Thyroid gland (tissue), 4 donors: Measurements from ENCODE around the gene FOXL3. TPM values are rescaled to one million over a fixed set of nuclear protein-coding genes. Genes with fewer than 3 reads are reported as not detected.

Experiments
- DNase-seq, 2 donors: peaks; one replicate each; pipeline ENCODE4 v3.0.0-alpha.2; 2019
- H3K27ac ChIP-seq, 3 donors: fragments of 200-600 bp; sonication (generic); 1 replicate in 2 of 3; 2 replicates in 1 of 3; pipeline ENCODE4 v1.5.1; 2016 to 2019; ENCODE audit warnings: mild to moderate bottlenecking in 1 of 3, moderate library complexity in 1 of 3
- H3K27me3 ChIP-seq: fragments of 200-600 bp; sonication (generic); one replicate; pipeline ENCODE4 v1.5.1; 2019
- H3K36me3 ChIP-seq, 2 donors: fragments of 200-600 bp; sonication (generic); one replicate each; pipeline ENCODE4 v1.5.1; 2016 to 2019
- H3K4me1 ChIP-seq, 2 donors: fragments of 200-600 bp; sonication (generic); one replicate each; pipeline ENCODE4 v1.5.1; 2017 to 2019
- H3K4me3 ChIP-seq, 3 donors: fragments of 200-600 bp; sonication (generic); replicated peaks in 1 of 3; 1 replicate in 2 of 3; 2 replicates in 1 of 3; pipeline ENCODE4 v1.5.1; 2016; ENCODE audit warnings: mild to moderate bottlenecking in 1 of 3
- H3K9me3 ChIP-seq: fragments of 200-600 bp; sonication (generic); one replicate; pipeline ENCODE4 v1.5.1; 2017
- POLR2A ChIP-seq, 2 donors: fragments of 450-650 bp; IDR thresholded peaks; one replicate each; pipeline ENCODE4 v1.6.1; 2017; ENCODE audit warnings: antibody characterized with exemption in 2 of 2, mild to moderate bottlenecking in 2 of 2, moderate library complexity in 1 of 2
- WGBS, 2 donors: methylation state at CpG; one replicate each; pipeline ENCODE4 v1.1.5; 2017; 5-methylcytosine and 5-hydroxymethylcytosine counted together
- intact Hi-C: fragments of 100-400 bp; cut with DNase I; formaldehyde crosslinking; loops from one replicate; pipeline ENCODE4 v1.15.1; 2023
- total RNA-seq, 4 donors: library from RNA; depleted of rRNA; stranded (reverse); fragments of >200 nt; gene quantifications; one replicate each; pipeline ENCODE4 v1.2.3, GENCODE V29; 2016
- TF ChIP-seq, protein P1 (sequence below), 6 experiments: fragments of 200-600 bp in 3 of 6; fragments of 450-650 bp in 3 of 6; sonication (generic) in 3 of 6; IDR thresholded peaks; one replicate each; pipeline ENCODE4 v1.5.1; 2016 to 2019; ENCODE audit warnings: antibody characterized with exemption in 6 of 6, mild to moderate bottlenecking in 2 of 6, inconsistent platforms in 1 of 6, moderate library complexity in 1 of 6

Gene FOXL3
- total RNA-seq, 4 donors from 2014 or later, result not detected

DNA sequence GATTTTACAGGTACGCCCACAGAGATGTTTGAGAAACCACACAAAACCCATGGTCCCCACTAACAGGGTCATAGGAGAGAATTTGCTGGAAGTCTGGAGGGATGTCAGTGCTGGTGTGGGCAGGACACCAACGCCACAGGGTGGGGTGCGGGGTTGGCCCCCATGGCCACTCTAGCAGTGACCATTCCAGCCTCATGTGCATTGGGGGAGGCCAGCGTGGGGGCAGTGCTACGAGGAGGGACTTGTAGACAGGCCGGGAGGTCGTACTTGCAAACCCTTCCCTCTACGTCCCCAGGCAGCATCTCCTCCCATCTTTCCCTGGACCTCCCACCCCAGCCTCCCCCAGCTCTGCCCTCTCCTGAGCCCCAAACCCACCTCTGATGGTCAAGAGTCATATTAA lies 34.0 kb downstream of the FOXL3 start:
- intact Hi-C loops, result loop anchor here (5.0 to 10.0 kb wide), 4 partner anchors 201 to 651 kb away; partner anchors contain the start of gene COX19
- TF ChIP-seq POLR2A (IDR thresholded peaks at IDR 0.05), result no peak
- TF ChIP-seq, protein P1, sequence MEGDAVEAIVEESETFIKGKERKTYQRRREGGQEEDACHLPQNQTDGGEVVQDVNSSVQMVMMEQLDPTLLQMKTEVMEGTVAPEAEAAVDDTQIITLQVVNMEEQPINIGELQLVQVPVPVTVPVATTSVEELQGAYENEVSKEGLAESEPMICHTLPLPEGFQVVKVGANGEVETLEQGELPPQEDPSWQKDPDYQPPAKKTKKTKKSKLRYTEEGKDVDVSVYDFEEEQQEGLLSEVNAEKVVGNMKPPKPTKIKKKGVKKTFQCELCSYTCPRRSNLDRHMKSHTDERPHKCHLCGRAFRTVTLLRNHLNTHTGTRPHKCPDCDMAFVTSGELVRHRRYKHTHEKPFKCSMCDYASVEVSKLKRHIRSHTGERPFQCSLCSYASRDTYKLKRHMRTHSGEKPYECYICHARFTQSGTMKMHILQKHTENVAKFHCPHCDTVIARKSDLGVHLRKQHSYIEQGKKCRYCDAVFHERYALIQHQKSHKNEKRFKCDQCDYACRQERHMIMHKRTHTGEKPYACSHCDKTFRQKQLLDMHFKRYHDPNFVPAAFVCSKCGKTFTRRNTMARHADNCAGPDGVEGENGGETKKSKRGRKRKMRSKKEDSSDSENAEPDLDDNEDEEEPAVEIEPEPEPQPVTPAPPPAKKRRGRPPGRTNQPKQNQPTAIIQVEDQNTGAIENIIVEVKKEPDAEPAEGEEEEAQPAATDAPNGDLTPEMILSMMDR (IDR thresholded peaks at IDR 0.05), result no peak
- H3K27ac ChIP-seq, result no peak overlapping the region
- no peaks in the 10 kb centered on the region for H3K27me3 ChIP-seq
- 85 to 86% methylated on average over 8 of the region's 8 CpGs for WGBS, 2 donors
- no peak overlapping the region for H3K4me3 ChIP-seq
- H3K9me3 ChIP-seq, result no peaks in the 10 kb centered on the region
- no peak for DNase-seq
- H3K4me1 ChIP-seq, result no peaks in the 10 kb centered on the region
- H3K36me3 ChIP-seq, result no peaks in the 10 kb centered on the region

DNA sequence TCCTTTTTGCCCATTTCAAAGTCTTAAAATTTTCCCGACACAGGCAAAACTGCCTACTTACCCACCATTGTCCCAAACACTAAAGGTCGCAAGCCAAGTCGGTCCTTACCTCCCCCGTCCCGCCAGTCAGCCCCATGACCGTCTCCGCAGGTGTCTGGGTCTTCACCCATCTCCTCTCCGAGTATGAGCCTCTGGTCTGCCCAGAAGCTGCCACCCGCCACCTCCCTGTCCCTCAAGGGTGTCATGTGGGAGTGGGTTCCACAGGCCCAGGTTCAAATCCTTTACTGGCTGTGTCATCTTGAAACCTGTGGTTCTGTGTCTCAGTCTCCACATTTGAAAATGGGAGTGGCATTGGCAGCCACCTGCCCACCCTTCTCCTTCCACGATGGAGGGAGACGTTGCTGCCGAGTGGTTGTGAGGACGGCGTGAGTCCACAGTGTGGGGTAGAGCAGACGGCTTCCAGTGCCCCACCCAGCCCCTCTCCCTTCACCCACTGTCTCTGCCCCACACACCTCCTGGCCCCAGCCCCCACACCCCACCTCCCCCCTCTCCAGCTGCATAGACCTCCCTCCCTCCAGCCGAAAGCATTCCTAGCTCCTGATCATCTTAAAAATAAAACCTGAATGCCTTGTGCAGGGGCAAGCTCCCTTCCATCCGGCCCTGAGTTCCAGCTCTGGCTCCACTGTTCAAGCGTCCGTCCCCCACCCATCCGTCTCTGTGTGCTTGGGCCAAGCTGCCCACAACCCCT lies 35.3 kb downstream of the FOXL3 start:
- no peak for DNase-seq
- no peaks in the 10 kb centered on the region for H3K36me3 ChIP-seq
- intact Hi-C loops, result loop anchor here (5.0 to 10.0 kb wide), 4 partner anchors 200 to 650 kb away; partner anchors contain the start of gene COX19
- H3K9me3 ChIP-seq, result no peaks in the 10 kb centered on the region
- no peak overlapping the region for H3K4me3 ChIP-seq
- WGBS, 2 donors, result 87 to 90% methylated on average over 20 of the region's 20 CpGs
- H3K27ac ChIP-seq, result no peak overlapping the region
- H3K4me1 ChIP-seq, result no peaks in the 10 kb centered on the region
- no peaks in the 10 kb centered on the region for H3K27me3 ChIP-seq
- TF ChIP-seq, protein P1 (IDR thresholded peaks at IDR 0.05), result no peak

DNA sequence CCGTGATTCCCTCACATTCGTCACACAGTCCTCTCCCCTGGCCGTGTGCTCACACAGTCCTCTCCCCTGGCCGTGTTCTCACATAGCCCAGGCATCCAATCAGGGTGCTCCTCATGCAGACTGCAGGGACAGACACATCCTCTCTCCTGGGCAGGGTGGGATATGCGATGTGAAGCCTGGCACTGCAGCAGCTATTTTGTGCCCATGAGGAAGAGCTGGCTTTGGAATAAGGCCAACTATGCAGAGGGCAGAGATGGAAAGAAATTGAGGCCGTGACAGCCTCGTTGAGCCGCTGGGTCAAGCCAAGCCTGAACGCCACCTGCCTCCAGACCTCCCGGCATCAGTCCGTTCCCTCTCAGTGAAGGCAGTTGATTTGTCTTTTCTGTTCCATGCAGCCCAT lies 35.8 kb downstream of the FOXL3 start:
- intact Hi-C loops, result loop anchor here (5.0 to 10.0 kb wide), 4 partner anchors 199 to 649 kb away; partner anchors contain the start of gene COX19
- Histone ChIP-seq H3K4me3 (no peak overlapping the region), H3K27ac (no peak overlapping the region), H3K36me3 (no peaks in the 10 kb centered on the region), H3K27me3 (no peaks in the 10 kb centered on the region), H3K4me1 (no peaks in the 10 kb centered on the region), H3K9me3 (no peaks in the 10 kb centered on the region)
- no peak for DNase-seq
- TF ChIP-seq POLR2A (IDR thresholded peaks at IDR 0.05), result no peak
- TF ChIP-seq, protein P1 (IDR thresholded peaks at IDR 0.05), result no peak
- WGBS, 2 donors, result 92 to 94% methylated on average over 11 of the region's 11 CpGs

DNA sequence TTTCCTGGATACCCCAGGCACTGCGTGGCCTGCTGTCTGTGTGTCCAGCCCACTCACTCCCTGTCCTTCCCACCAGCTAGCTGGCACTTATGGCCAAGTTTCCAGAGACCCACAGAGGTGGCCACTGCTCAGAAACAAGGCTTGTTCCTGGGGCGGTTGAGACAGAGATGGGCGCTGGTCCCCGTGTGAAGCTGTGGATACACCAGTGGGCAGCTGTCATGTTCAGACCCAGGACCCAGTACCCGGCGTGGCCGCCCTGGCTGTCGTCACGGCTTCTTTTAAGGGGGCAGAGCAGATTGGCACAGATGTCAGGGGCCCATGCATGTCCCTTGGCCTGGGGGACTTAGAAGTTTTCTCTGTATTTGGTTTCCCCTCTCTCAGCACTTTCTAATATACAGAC lies 36.3 kb downstream of the FOXL3 start:
- H3K9me3 ChIP-seq, result no peaks in the 10 kb centered on the region
- intact Hi-C loops, result loop anchor here (5.0 to 10.0 kb wide), 4 partner anchors 199 to 649 kb away; partner anchors contain the start of gene COX19
- 96 to 98% methylated on average over 9 of the region's 9 CpGs for WGBS, 2 donors

More for the DNA sequence above, 36.3 kb downstream of the FOXL3 start:
- Histone ChIP-seq H3K4me3 (no peak overlapping the region), H3K27ac (no peak overlapping the region), H3K27me3 (no peaks in the 10 kb centered on the region), H3K36me3 (no peaks in the 10 kb centered on the region), H3K4me1 (no peaks in the 10 kb centered on the region)
- DNase-seq, result no peak
- TF ChIP-seq, protein P1 (IDR thresholded peaks at IDR 0.05), result no peak
- no peak for TF ChIP-seq POLR2A (IDR thresholded peaks at IDR 0.05)
